IMR-90 (cell line): Measurements from ENCODE around the gene TOM1L1. TPM values are rescaled to one million over a fixed set of nuclear protein-coding genes. Genes with fewer than 3 reads are reported as not detected.

Experiments used
- ATAC-seq: fragments of 200-7000 bp; cut with Tn5 transposase; 2 replicates; pipeline ENCODE4 v1.9.1; 2020; ENCODE audit warnings: low read depth, mild to moderate bottlenecking, moderate library complexity
- BruUV-seq: library from RNA; stranded (reverse); fragments of 400-500 nt; replicated peaks from 2 replicates; lab custom pipeline; 2021; lab: Mats Ljungman, UMichigan
- CTCF ChIA-PET: fragments of 300-600 bp; formaldehyde crosslinking; extraction: SDS; loops from one replicate; lab custom pipeline; 2021; ENCODE audit warnings: antibody characterized with exemption; lab: Yijun Ruan, JAX
- POLR2A ChIA-PET: fragments of 300-600 bp; sonication (Branson Sonifier 250); formaldehyde crosslinking; loops from one replicate; lab custom pipeline; 2022; ENCODE audit warnings: antibody characterized with exemption; ENCODE audit not compliant: unreplicated experiment; lab: Charles Lee
- DNase-seq: peaks from one replicate; pipeline ENCODE4 v3.0.0; 2013
- H2AFZ ChIP-seq: replicated peaks from 2 replicates; pipeline ENCODE3; 2013; ENCODE audit warnings: low read length, mild to moderate bottlenecking; ENCODE audit not compliant: poor library complexity
- H2AK5ac ChIP-seq: 2 replicates; pipeline ENCODE4 v1.6.1; 2013; ENCODE audit warnings: low read depth, low read length, inconsistent platforms
- H2AK9ac ChIP-seq: replicated peaks from 2 replicates; pipeline ENCODE3; 2013; ENCODE audit warnings: mild to moderate bottlenecking, low read depth, low read length, moderate library complexity; ENCODE audit not compliant: poor library complexity
- H2BK120ac ChIP-seq: 2 replicates; pipeline ENCODE4 v1.6.1; 2013; ENCODE audit warnings: low read depth, low read length, inconsistent platforms
- H2BK15ac ChIP-seq: 3 replicates; pipeline ENCODE4 v1.6.1; 2013; ENCODE audit warnings: low read depth, low read length, inconsistent platforms
- H2BK20ac ChIP-seq: 2 replicates; pipeline ENCODE4 v1.6.1; 2013; ENCODE audit warnings: low read depth, mild to moderate bottlenecking, inconsistent platforms, low read length, moderate library complexity
- H2BK5ac ChIP-seq: 2 replicates; pipeline ENCODE4 v1.6.1; 2013; ENCODE audit warnings: mild to moderate bottlenecking, low read depth, low read length, inconsistent platforms; ENCODE audit not compliant: poor library complexity, severe bottlenecking
- H3K14ac ChIP-seq: replicated peaks from 2 replicates; pipeline ENCODE4 v1.6.1; 2013; ENCODE audit warnings: low read depth, low read length, inconsistent platforms
- H3K18ac ChIP-seq: 2 replicates; pipeline ENCODE4 v1.6.1; 2013; ENCODE audit warnings: low read depth, low read length, control low read depth
- H3K23ac ChIP-seq: 2 replicates; pipeline ENCODE4 v1.6.1; 2013; ENCODE audit warnings: low read depth, low read length, inconsistent platforms
- H3K27ac ChIP-seq: 2 replicates; pipeline ENCODE4 v1.5.1; 2013; ENCODE audit warnings: mild to moderate bottlenecking, control low read depth, low read length; ENCODE audit not compliant: insufficient read depth
- H3K27me3 ChIP-seq: 2 replicates; pipeline ENCODE4 v1.6.1; 2013; ENCODE audit warnings: low read length; ENCODE audit not compliant: control insufficient read depth, insufficient read depth
- H3K36me3 ChIP-seq: 2 replicates; pipeline ENCODE4 v1.6.1; 2013; ENCODE audit warnings: low read length, mixed read lengths; ENCODE audit not compliant: control insufficient read depth, insufficient read depth
- H3K4ac ChIP-seq: 2 replicates; pipeline ENCODE4 v1.6.1; 2013; ENCODE audit warnings: low read depth, low read length, inconsistent platforms
- H3K4me1 ChIP-seq: 2 replicates; pipeline ENCODE4 v1.6.1; 2013; ENCODE audit warnings: low read length, mixed read lengths; ENCODE audit not compliant: control insufficient read depth, insufficient read depth
- H3K4me2 ChIP-seq: 2 replicates; pipeline ENCODE4 v1.6.1; 2013; ENCODE audit warnings: low read depth, mild to moderate bottlenecking, control low read depth, low read length, moderate library complexity
- H3K4me3 ChIP-seq: 2 replicates; pipeline ENCODE4 v1.5.1; 2013; ENCODE audit warnings: low read depth, mild to moderate bottlenecking, control low read depth, low read length, moderate library complexity; ENCODE audit not compliant: insufficient read depth
- H3K56ac ChIP-seq: 2 replicates; pipeline ENCODE4 v1.6.1; 2013; ENCODE audit warnings: low read length, inconsistent platforms; ENCODE audit not compliant: insufficient read depth; ENCODE audit errors: extremely low read depth
- H3K79me1 ChIP-seq, 2 experiments: 2 replicates each; pipeline ENCODE4 v1.6.1; 2013; ENCODE audit warnings: low read length in 2 of 2, inconsistent platforms in 1 of 2, low read depth in 1 of 2
- H3K9ac ChIP-seq: 2 replicates; pipeline ENCODE4 v1.6.1; 2013; ENCODE audit warnings: low read depth, low read length, control low read depth
- H3K9me1 ChIP-seq: 2 replicates; pipeline ENCODE4 v1.6.1; 2013; ENCODE audit warnings: low read length, inconsistent platforms; ENCODE audit not compliant: insufficient read depth
- H3K9me3 ChIP-seq: 2 replicates; pipeline ENCODE4 v1.6.1; 2013; ENCODE audit warnings: low read length; ENCODE audit not compliant: control insufficient read depth, insufficient read depth
- H4K20me1 ChIP-seq: 2 replicates; pipeline ENCODE4 v1.6.1; 2013; ENCODE audit warnings: low read length, inconsistent platforms; ENCODE audit not compliant: insufficient read depth
- H4K5ac ChIP-seq: 2 replicates; pipeline ENCODE4 v1.6.1; 2013; ENCODE audit warnings: mild to moderate bottlenecking, low read depth, low read length, control low read depth
- H4K8ac ChIP-seq, 2 experiments: 2 replicates each; pipeline ENCODE4 v1.6.1; 2013; ENCODE audit warnings: low read depth in 2 of 2, low read length in 2 of 2, control low read depth in 1 of 2, inconsistent platforms in 1 of 2
- H4K91ac ChIP-seq: 2 replicates; pipeline ENCODE4 v1.6.1; 2013; ENCODE audit warnings: low read depth, low read length, inconsistent platforms; ENCODE audit not compliant: insufficient read depth
- MAFK ChIP-seq: IDR thresholded peaks from 2 replicates; pipeline ENCODE4 v1.6.1; 2012; ENCODE audit warnings: low read depth, low read length, improper control_type of control experiment
- WGBS, 2 experiments: methylation state at CpG; one replicate each; pipeline versions ENCODE4 v1.1.5 to v1.1.7; 2013; ENCODE audit warnings: missing lambda C conversion rate in 2 of 2; ENCODE audit not compliant: insufficient read length in 1 of 2; ENCODE audit errors: extremely low coverage in 2 of 2; 5-methylcytosine and 5-hydroxymethylcytosine counted together
- dilution Hi-C: fragments of 300-500 bp; cut with HindIII; formaldehyde crosslinking; loops from one replicate; pipeline ENCODE4 v1.14.3; 2018; ENCODE audit warnings: low sequenced_read_pairs; ENCODE audit not compliant: unreplicated experiment
- in situ Hi-C: fragments of 300-500 bp; cut with MboI; formaldehyde crosslinking; loops from 3 replicates; pipeline ENCODE4 v1.14.3; 2019; ENCODE audit warnings: low sequenced_read_pairs, inconsistent platforms, mixed read lengths
- intact Hi-C: fragments of 100-400 bp; cut with micrococcal nuclease; formaldehyde crosslinking; loops from 2 replicates; pipeline ENCODE4 v1.10.0; 2022
- polyA plus RNA-seq, 3 experiments: library from polyadenylated mRNA; depleted of rRNA; stranded (reverse); fragments of >200 nt; gene quantifications; 2 replicates each; pipeline ENCODE4 v1.2.3, GENCODE V29; 2012; ENCODE audit warnings: low replicate concordance in 1 of 3
- total RNA-seq: library from RNA; depleted of rRNA; stranded (reverse); fragments of >200 nt; gene quantifications from 2 replicates; pipeline ENCODE4 v1.2.3, GENCODE V29; 2012

Gene TOM1L1
- total and polyA plus RNA-seq, 2 of the 4 experiments (the other 2 are of a cell fraction): 13.0 to 20.1 TPM

GRCh38 chr17:54933921-54934320 lies 33.3 kb downstream of the TOM1L1 start:
- Histone ChIP-seq H4K5ac (no peak overlapping the region), H2BK15ac (no peak overlapping the region), H2AK5ac (no peak overlapping the region), H2BK120ac (no peak overlapping the region), H3K36me3 (peaks cover 8% of the 10 kb centered on the region), H2AK9ac (no peak overlapping the region), H3K4me1 (no peaks in the 10 kb centered on the region), H3K23ac (no peak overlapping the region), H3K14ac (no peak overlapping the region), H3K18ac (no peak overlapping the region), H3K9me1 (no peaks in the 10 kb centered on the region), H3K27ac (no peak overlapping the region), H4K20me1 (no peaks in the 10 kb centered on the region), H3K79me1 (no peaks in the 10 kb centered on the region), H4K91ac (no peak overlapping the region), H4K8ac (no peak overlapping the region), H3K4me2 (no peak overlapping the region), H3K4ac (no peak overlapping the region), H3K9me3 (no peaks in the 10 kb centered on the region), H2BK5ac (no peak overlapping the region), H2BK20ac (no peak overlapping the region), H3K9ac (no peak overlapping the region), H3K56ac (no peak overlapping the region), H2AFZ (no peak overlapping the region), H3K4me3 (no peak overlapping the region), H3K27me3 (no peaks in the 10 kb centered on the region)
- no peak for TF ChIP-seq MAFK
- ATAC-seq (no peak), DNase-seq (no peak)
- intact Hi-C loops: no loop called here
- in situ Hi-C loops: no loop called here
- POLR2A ChIA-PET: no interaction called here
- CTCF ChIA-PET: no interaction called here
- BruUV-seq: no TSS peak
- 90% methylated on average over 2 of the region's 3 CpGs; no CpG with 5 or more reads in 1 of the 2 experiments for WGBS, 2 experiments
- dilution Hi-C loops: no loop called here
